Measurements from ENCODE around the gene MMP15. TPM values are rescaled to one million over a fixed set of nuclear protein-coding genes. Genes with fewer than 3 reads are reported as not detected.
"Not testable (repeated sequence)": the region's sequence is repeated elsewhere in the genome, so short reads cannot be mapped to it uniquely, and the experiment has no call there.

MMP15 gene
- 10 to 100 TPM in 1 of 4 donors, 1 to 10 TPM in 1, under 1 TPM in 2; under 0.01 to 12.5 (median 2.6) TPM for total RNA-seq

DNA sequence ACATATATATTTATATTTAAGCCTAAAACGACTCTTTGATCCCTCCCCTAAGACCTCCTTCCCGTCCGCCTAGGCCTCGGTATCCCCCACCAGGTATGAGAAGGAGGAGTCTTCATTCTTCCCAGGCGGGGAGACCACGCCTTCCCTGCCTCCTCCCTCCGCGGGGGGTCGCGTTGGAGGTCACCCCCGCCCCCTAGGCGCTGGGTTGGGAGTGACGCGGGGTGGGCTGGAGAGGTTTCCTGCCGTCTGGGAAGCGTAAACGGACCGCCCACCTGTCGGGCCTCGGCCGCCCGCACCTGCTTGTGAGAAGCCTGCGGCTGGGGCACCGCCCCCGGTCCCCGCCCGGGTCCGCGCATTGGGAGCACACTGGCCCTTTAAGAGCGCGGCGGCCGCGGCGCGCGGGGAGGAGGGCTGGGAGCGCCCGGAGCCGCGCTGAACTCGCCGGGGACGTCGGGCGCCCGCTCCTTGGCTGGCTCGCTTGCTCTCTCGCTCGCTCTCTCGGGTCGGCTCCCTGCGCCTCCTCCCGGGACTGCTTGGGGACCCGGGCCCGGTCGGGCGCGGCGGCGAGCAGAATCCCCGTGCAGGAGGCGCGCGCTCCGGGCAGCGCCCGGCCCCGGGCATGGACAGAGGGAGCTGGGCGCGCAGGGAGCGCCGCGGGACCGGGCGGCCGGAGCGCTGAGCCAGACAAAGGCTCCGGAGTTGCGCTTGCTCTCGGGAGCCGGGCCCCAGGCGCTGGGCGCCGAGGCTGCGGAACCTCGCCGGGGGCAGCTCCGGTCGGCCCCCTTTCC is at the start of gene MMP15:
TSS of gene MMP15 (plus strand) at position 404 of the 788 bp plus-strand sequence. CDS start 597 bp downstream, outside the sequence.
- Histone ChIP-seq H3K27ac (peak within 1 kb of the TSS; percentile 54 to 70), H3K4me1 (peaks cover 0 to 12% of the 10 kb centered on the region in 2 donors), H3K9me3 (no peaks in the 10 kb centered on the region), H3K27me3 (no peaks in the 10 kb centered on the region), H3K36me3 (no peaks in the 10 kb centered on the region), H3K4me3 (peak within 1 kb of the TSS; percentile 42 to 65)
- intact Hi-C loops (cut with DNase I; ENCODE audit: low total_unique reads) = no loop called here
- TF ChIP-seq, protein P1, sequence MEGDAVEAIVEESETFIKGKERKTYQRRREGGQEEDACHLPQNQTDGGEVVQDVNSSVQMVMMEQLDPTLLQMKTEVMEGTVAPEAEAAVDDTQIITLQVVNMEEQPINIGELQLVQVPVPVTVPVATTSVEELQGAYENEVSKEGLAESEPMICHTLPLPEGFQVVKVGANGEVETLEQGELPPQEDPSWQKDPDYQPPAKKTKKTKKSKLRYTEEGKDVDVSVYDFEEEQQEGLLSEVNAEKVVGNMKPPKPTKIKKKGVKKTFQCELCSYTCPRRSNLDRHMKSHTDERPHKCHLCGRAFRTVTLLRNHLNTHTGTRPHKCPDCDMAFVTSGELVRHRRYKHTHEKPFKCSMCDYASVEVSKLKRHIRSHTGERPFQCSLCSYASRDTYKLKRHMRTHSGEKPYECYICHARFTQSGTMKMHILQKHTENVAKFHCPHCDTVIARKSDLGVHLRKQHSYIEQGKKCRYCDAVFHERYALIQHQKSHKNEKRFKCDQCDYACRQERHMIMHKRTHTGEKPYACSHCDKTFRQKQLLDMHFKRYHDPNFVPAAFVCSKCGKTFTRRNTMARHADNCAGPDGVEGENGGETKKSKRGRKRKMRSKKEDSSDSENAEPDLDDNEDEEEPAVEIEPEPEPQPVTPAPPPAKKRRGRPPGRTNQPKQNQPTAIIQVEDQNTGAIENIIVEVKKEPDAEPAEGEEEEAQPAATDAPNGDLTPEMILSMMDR (IDR thresholded peaks at IDR 0.05) = no peak
- TF ChIP-seq POLR2A (IDR thresholded peaks at IDR 0.05) = peak in 1 of 2 donors; percentile 51
- peak in 1 of 2 donors; percentile 51 for DNase-seq

DNA sequence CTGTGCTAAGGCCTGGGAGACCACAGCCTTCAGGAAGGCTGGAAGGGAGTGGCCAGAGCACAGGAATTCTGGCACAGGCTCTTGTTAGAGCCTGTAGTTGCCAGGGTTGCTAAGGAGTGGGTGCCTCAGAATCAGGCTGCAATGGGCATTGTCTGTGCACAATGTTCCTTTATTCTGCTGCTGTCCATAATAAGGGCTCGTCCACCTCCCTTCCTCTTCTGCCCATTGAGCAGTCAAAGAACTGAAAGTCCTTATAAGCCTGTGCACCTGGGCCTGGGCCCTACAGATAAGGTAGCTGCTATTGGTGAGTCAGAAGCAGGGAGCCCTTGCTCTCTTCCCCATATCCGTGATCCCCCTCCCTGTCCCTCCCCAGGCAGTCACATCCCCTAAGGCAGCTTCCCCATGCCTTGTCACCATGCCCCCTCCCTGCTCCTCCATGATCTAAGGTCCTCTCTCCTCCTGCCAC is 49.2 kb upstream of the MMP15 start:
- no peaks in the 10 kb centered on the region for H3K27me3 ChIP-seq
- no peak for DNase-seq
- H3K27ac ChIP-seq = no peak overlapping the region
- no peaks in the 10 kb centered on the region for H3K4me1 ChIP-seq
- intact Hi-C loops (cut with DNase I; ENCODE audit: low total_unique reads) = no loop called here
- H3K9me3 ChIP-seq = no peaks in the 10 kb centered on the region
- TF ChIP-seq, protein P1 (IDR thresholded peaks at IDR 0.05) = no peak
- TF ChIP-seq POLR2A (IDR thresholded peaks at IDR 0.05) = no peak
- no peak overlapping the region for H3K4me3 ChIP-seq
- H3K36me3 ChIP-seq = no peaks in the 10 kb centered on the region

DNA sequence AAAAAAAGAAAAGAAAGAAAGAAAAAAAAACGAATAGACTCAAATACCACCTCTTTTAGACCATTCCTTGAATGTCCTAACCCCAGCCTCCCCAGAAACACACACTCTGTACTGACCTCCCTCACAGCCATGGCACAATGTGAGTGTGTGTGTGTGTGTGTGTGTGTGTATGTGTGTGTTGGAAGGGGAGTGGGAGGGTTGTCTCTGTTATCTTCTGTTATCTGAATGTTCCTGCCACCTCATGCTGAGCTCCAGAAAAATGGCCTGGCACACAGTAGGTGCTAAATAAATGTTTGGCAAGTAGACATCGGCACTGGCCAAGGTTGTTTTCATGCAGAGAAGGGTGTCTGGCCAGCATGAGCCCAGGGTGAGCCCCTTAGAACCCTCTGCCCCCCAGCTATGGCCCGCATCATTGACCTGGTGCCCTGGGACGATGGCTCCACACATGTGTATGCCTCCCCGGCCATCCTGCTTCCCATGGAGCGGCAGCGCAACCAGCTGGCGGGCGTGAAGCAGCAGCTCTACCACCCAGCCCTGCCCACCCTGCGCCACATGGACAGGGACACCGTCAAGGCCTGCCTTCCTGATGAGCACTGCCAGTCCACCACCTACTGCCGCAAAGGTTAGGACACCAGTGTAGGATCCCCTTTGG is 48.0 kb upstream of the MMP15 start:
- DNase-seq = no peak
- intact Hi-C loops (cut with DNase I; ENCODE audit: low total_unique reads) = no loop called here
- H3K4me1 ChIP-seq = no peaks in the 10 kb centered on the region
- H3K27me3 ChIP-seq = no peaks in the 10 kb centered on the region
- no peak overlapping the region for H3K27ac ChIP-seq
- no peak overlapping the region for H3K4me3 ChIP-seq
- H3K9me3 ChIP-seq = no peaks in the 10 kb centered on the region
- TF ChIP-seq POLR2A (IDR thresholded peaks at IDR 0.05) = no peak
- TF ChIP-seq, protein P1 (IDR thresholded peaks at IDR 0.05) = no peak
- no peaks in the 10 kb centered on the region for H3K36me3 ChIP-seq

DNA sequence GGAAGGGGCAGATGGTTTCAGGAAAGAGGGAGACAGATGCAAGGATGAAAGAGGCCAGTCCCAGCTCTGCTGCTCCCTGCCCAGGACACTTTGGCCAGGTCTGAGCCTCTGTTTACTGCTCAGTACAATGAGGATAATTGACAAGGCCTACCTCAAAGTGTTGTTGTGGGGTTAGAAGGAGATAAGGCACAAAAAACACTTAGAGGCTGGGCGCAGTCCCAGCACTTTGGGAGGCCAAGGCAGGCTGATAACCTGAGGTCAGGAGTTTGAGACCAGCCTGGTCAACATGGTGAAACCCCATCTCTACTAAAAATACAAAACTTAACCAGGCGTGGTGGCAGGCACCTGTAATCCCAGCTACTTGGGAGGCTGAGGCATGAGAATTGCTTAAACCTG is 47.5 kb upstream of the MMP15 start:
- intact Hi-C loops (cut with DNase I; ENCODE audit: low total_unique reads); H3K4me3 ChIP-seq; H3K36me3 ChIP-seq; H3K4me1 ChIP-seq; H3K27ac ChIP-seq; DNase-seq; H3K27me3 ChIP-seq; H3K9me3 ChIP-seq: not testable (repeated sequence)

DNA sequence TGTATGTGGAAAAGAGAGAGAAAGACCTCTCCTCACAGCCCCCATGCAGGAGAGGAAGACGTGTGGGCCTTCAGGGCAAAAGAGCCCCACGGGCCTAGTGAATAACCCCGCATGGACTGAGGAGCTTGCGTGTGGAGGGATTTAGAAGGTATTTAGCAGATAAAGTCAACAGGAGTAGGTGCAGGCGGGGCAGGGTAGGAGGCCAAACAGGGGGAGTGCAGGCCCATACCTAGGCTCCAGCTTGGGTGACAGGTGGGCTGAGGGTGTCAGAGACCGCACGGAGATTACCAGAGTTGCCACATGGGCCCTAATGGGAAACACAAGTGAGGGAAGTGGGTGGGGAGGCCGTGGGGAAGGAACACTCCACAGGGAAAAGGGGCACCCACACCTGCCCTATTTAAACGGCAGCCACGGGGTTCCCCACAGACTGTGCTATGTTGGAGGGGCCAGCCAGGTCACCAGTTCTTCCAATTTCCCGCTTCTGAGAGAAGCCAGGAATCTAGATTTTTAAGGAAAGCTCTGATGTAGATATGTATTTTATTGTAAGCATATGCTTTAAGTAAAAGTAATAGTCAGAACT is 46.5 kb upstream of the MMP15 start:
- H3K4me1 ChIP-seq = no peaks in the 10 kb centered on the region
- H3K27ac ChIP-seq = no peak overlapping the region
- H3K4me3 ChIP-seq = no peak overlapping the region
- DNase-seq = no peak
- no peaks in the 10 kb centered on the region for H3K9me3 ChIP-seq
- TF ChIP-seq POLR2A (IDR thresholded peaks at IDR 0.05) = no peak
- TF ChIP-seq, protein P1 (IDR thresholded peaks at IDR 0.05) = no peak
- H3K36me3 ChIP-seq = no peaks in the 10 kb centered on the region
- intact Hi-C loops (cut with DNase I; ENCODE audit: low total_unique reads) = no loop called here
- no peaks in the 10 kb centered on the region for H3K27me3 ChIP-seq

Data from uterus (tissue), 4 donors.